22Rv1 (cell line): ENCODE results near the gene KRTAP10-12.

Experiments used
- H3K27ac ChIP-seq: fragments of 450-650 bp; 2 replicates; pipeline ENCODE4 v1.5.1; 2017
- ZFX ChIP-seq: fragments of 450-650 bp; IDR thresholded peaks from 2 replicates; pipeline ENCODE4 v1.6.1; 2017; ENCODE audit warnings: antibody characterized with exemption, borderline replicate concordance
- TF ChIP-seq, protein P1 (sequence below): fragments of 450-650 bp; IDR thresholded peaks from 2 replicates; pipeline ENCODE4 v1.5.1; 2017; ENCODE audit warnings: mild to moderate bottlenecking

KRTAP10-12 gene

DNA sequence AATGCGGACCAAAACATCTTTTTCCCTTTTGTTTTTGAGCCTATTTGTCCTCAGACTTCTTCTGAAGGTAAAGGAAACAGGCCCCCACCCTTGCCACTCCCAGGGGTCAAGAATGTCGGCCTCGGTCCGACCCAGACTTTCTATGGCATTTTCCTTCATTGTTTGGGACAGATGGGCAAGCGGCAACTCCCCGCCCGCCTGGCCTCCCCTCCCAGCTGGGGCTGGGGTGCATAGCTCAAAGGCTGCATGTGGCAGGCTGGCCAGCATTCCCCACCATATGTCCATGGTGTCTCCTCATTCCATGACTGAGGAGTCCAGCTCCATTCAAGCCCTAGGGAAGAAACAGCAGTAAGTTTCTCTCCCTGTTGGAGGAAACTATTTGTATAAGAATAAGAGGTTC, 43.8 kb downstream of the KRTAP10-12 start:
- TF ChIP-seq ZFX: no peak
- TF ChIP-seq, protein P1, sequence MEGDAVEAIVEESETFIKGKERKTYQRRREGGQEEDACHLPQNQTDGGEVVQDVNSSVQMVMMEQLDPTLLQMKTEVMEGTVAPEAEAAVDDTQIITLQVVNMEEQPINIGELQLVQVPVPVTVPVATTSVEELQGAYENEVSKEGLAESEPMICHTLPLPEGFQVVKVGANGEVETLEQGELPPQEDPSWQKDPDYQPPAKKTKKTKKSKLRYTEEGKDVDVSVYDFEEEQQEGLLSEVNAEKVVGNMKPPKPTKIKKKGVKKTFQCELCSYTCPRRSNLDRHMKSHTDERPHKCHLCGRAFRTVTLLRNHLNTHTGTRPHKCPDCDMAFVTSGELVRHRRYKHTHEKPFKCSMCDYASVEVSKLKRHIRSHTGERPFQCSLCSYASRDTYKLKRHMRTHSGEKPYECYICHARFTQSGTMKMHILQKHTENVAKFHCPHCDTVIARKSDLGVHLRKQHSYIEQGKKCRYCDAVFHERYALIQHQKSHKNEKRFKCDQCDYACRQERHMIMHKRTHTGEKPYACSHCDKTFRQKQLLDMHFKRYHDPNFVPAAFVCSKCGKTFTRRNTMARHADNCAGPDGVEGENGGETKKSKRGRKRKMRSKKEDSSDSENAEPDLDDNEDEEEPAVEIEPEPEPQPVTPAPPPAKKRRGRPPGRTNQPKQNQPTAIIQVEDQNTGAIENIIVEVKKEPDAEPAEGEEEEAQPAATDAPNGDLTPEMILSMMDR: no peak
- no peak overlapping the region for H3K27ac ChIP-seq

DNA sequence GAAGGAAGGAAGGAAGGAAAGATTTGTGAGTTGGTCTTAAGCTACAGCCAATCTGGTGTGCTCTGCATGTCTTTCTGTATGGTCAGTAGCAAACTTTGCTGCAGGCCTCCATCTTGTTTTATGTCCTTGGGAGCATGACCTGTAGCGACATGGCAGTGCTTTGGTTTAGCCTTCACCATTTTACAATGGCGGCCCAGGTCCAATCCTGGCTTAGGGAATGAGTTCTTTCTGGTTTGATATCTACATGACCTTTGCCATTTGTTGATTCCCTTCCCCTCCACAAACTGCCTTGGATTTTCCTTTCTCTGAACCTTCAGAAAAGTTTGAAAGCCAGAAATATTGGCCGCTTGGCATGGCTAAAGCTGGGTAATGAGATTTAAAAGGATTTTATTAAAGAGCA, 44.9 kb downstream of the KRTAP10-12 start:
- TF ChIP-seq, protein P1: no peak
- TF ChIP-seq ZFX: no peak
- H3K27ac ChIP-seq: no peak overlapping the region

DNA sequence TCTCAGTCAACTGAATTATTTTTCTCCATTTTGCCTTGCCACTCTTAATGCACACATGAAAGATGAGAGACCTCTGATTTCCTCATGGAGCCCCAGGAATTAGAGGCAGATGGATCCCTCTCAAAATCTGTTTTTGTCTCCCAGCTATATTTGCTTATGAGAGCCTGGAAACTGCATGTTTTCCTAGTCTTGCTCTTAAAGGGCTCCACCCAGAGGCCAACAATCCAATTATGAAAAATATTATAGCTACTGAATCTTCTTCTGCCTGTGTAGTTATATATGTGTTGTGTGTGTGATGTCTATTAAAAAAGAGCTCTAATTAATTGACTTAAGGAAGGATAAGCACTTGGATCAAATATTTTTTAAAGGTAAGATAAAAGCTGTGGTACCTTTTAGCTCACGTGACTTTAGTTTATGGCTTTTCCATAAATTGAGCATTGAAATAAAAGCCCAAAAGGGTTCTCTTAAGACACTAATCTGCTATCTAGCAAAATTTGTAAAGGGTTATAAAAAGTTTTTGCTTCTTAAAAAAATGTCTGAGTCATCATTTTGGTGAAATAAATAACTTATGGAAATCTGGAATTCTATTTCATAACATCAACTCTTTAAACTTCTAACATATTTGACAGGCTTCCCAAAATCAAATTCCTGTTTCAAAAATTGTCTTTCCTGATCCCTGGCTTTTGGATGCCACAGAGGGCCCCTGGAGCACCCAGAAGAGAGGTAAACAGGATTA, 45.6 kb downstream of the KRTAP10-12 start:
- TF ChIP-seq, protein P1: peak; percentile 44
- no peak for TF ChIP-seq ZFX
- H3K27ac ChIP-seq: no peak overlapping the region
